Mesendoderm (in vitro differentiated cells): Measurements from ENCODE around the gene LHX6.

Experiments
- DNase-seq: peaks from one replicate; pipeline ENCODE4 v3.0.0; 2013
- H2AK5ac ChIP-seq: 2 replicates; pipeline ENCODE4 v1.6.1; 2013; ENCODE audit warnings: low read length, inconsistent platforms
- H2BK120ac ChIP-seq: 2 replicates; pipeline ENCODE4 v1.6.1; 2013; ENCODE audit warnings: low read depth, mild to moderate bottlenecking, low read length, moderate library complexity, mixed read lengths
- H2BK15ac ChIP-seq: replicated peaks from 2 replicates; pipeline ENCODE4 v1.6.1; 2013; ENCODE audit warnings: low read depth, mild to moderate bottlenecking, moderate library complexity
- H2BK5ac ChIP-seq: 2 replicates; pipeline ENCODE4 v1.6.1; 2013; ENCODE audit warnings: low read length, inconsistent platforms
- H3K18ac ChIP-seq: 2 replicates; pipeline ENCODE4 v1.6.1; 2013; ENCODE audit warnings: mild to moderate bottlenecking, low read length, mixed read lengths
- H3K23ac ChIP-seq: one replicate; pipeline ENCODE4 v1.6.1; 2013; ENCODE audit warnings: low read length
- H3K27ac ChIP-seq: 2 replicates; pipeline ENCODE4 v1.5.1; 2013; ENCODE audit warnings: low read depth, mild to moderate bottlenecking, inconsistent platforms, low read length, moderate library complexity
- H3K27me3 ChIP-seq: 2 replicates; pipeline ENCODE4 v1.6.1; 2013; ENCODE audit warnings: low read length, control low read depth, mild to moderate bottlenecking, inconsistent platforms; ENCODE audit not compliant: insufficient read depth, poor library complexity
- H3K36me3 ChIP-seq: 2 replicates; pipeline ENCODE4 v1.6.1; 2013; ENCODE audit warnings: low read length, inconsistent platforms; ENCODE audit not compliant: control insufficient read depth, insufficient read depth
- H3K4ac ChIP-seq: one replicate; pipeline ENCODE4 v1.6.1; 2013; ENCODE audit warnings: low read depth, mild to moderate bottlenecking, low read length, moderate library complexity
- H3K4me1 ChIP-seq: 2 replicates; pipeline ENCODE4 v1.6.1; 2013; ENCODE audit warnings: low read depth, low read length, inconsistent platforms; ENCODE audit not compliant: control insufficient read depth
- H3K4me2 ChIP-seq: 2 replicates; pipeline ENCODE4 v1.6.1; 2013; ENCODE audit warnings: low read length
- H3K4me3 ChIP-seq: 2 replicates; pipeline ENCODE4 v1.5.1; 2013; ENCODE audit warnings: mild to moderate bottlenecking, low read length
- H3K56ac ChIP-seq: one replicate; pipeline ENCODE4 v1.6.1; 2013; ENCODE audit warnings: low read length
- H3K79me1 ChIP-seq: 2 replicates; pipeline ENCODE4 v1.6.1; 2013; ENCODE audit warnings: low read length, inconsistent platforms
- H3K79me2 ChIP-seq: 2 replicates; pipeline ENCODE4 v1.6.1; 2013; ENCODE audit warnings: mild to moderate bottlenecking, low read length; ENCODE audit not compliant: control insufficient read depth, insufficient read depth
- H3K9ac ChIP-seq: 2 replicates; pipeline ENCODE4 v1.6.1; 2013; ENCODE audit warnings: low read length, inconsistent platforms
- H4K5ac ChIP-seq: one replicate; pipeline ENCODE4 v1.6.1; 2013; ENCODE audit warnings: low read length
- H4K8ac ChIP-seq: one replicate; pipeline ENCODE4 v1.6.1; 2013; ENCODE audit warnings: low read depth, mild to moderate bottlenecking, control low read depth, low read length, moderate library complexity
- WGBS: extraction: QIAGEN DNeasy Blood & Tissue Kit; methylation state at CpG from one replicate; pipeline ENCODE4 v1.1.7; 2013; ENCODE audit warnings: low lambda C conversion rate, missing lambda C conversion rate; ENCODE audit not compliant: insufficient coverage; ENCODE audit errors: extremely low coverage; 5-methylcytosine and 5-hydroxymethylcytosine counted together

Gene LHX6

GRCh38 chr9:122212473-122213004 lies 16.2 kb downstream of the LHX6 start:
- Histone ChIP-seq H2BK15ac (no peak overlapping the region), H3K4me2 (no peak overlapping the region), H3K27ac (no peak overlapping the region), H3K4me1 (no peaks in the 10 kb centered on the region), H3K27me3 (peaks cover 43% of the 10 kb centered on the region), H3K79me2 (no peaks in the 10 kb centered on the region), H3K79me1 (no peaks in the 10 kb centered on the region), H2AK5ac (no peak overlapping the region), H3K36me3 (no peaks in the 10 kb centered on the region), H4K8ac (no peak overlapping the region), H3K23ac (no peak overlapping the region), H3K4me3 (no peak overlapping the region), H3K56ac (no peak overlapping the region), H3K4ac (no peak overlapping the region), H2BK5ac (no peak overlapping the region), H3K9ac (no peak overlapping the region), H4K5ac (no peak overlapping the region), H3K18ac (no peak overlapping the region), H2BK120ac (no peak overlapping the region)
- no CpG with 5 or more reads among the region's 7 CpGs for WGBS
- no peak for DNase-seq

GRCh38 chr9:122209451-122209850 lies 19.3 kb downstream of the LHX6 start:
- Histone ChIP-seq H3K4me3 (no peak overlapping the region), H3K4me1 (no peaks in the 10 kb centered on the region), H3K18ac (no peak overlapping the region), H3K4ac (no peak overlapping the region), H2AK5ac (no peak overlapping the region), H4K8ac (no peak overlapping the region), H3K79me2 (no peaks in the 10 kb centered on the region), H3K36me3 (no peaks in the 10 kb centered on the region), H3K79me1 (no peaks in the 10 kb centered on the region), H2BK120ac (no peak overlapping the region), H3K23ac (no peak overlapping the region), H4K5ac (no peak overlapping the region), H3K27ac (no peak overlapping the region), H3K56ac (no peak overlapping the region), H3K9ac (no peak overlapping the region), H2BK15ac (no peak overlapping the region), H2BK5ac (no peak overlapping the region), H3K4me2 (no peak overlapping the region), H3K27me3 (peaks cover 22% of the 10 kb centered on the region)
- no CpG with 5 or more reads among the region's 12 CpGs for WGBS
- DNase-seq: no peak

DNA sequence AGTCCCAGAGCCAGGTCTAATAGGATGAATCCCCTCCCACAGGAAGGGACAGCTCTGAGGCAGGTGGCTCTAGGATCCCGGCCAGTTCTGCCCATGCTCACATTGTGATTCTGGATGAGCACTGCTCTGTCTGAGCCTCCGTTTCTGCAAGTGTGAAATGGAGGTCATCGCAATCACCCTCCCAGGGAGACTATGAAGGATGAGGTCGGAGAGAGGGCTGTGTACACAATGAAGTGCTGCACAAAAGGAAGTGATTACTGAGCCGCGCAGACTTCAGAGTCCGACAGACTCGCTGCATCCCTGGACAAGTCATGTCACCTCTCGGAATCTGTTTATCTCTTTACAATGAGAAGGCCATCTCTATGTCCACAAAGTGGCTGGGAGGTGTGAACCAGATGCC lies 21.7 kb downstream of the LHX6 start:
- H2AK5ac ChIP-seq: no peak overlapping the region
- no peak overlapping the region for H3K18ac ChIP-seq
- no CpG with 5 or more reads among the region's 9 CpGs for WGBS
- H3K27ac ChIP-seq: no peak overlapping the region
- H3K79me1 ChIP-seq: no peaks in the 10 kb centered on the region
- no peak overlapping the region for H2BK15ac ChIP-seq
- H4K8ac ChIP-seq: no peak overlapping the region
- no peak overlapping the region for H3K4me3 ChIP-seq
- no peak overlapping the region for H2BK5ac ChIP-seq
- H3K4ac ChIP-seq: no peak overlapping the region
- no peak for DNase-seq
- H3K79me2 ChIP-seq: no peaks in the 10 kb centered on the region
- H2BK120ac ChIP-seq: no peak overlapping the region
- no peak overlapping the region for H3K9ac ChIP-seq
- H4K5ac ChIP-seq: no peak overlapping the region
- no peaks in the 10 kb centered on the region for H3K4me1 ChIP-seq
- H3K27me3 ChIP-seq: peaks cover 6% of the 10 kb centered on the region
- H3K56ac ChIP-seq: no peak overlapping the region
- no peak overlapping the region for H3K4me2 ChIP-seq
- H3K36me3 ChIP-seq: no peaks in the 10 kb centered on the region
- H3K23ac ChIP-seq: no peak overlapping the region

- Histone ChIP-seq H3K79me1 (no peaks in the 10 kb centered on the region), H3K4me3 (no peak overlapping the region), H3K9ac (no peak overlapping the region), H2BK15ac (no peak overlapping the region), H3K36me3 (no peaks in the 10 kb centered on the region), H3K23ac (no peak overlapping the region), H3K18ac (no peak overlapping the region), H4K5ac (no peak overlapping the region), H4K8ac (no peak overlapping the region), H2BK120ac (no peak overlapping the region), H3K79me2 (no peaks in the 10 kb centered on the region), H3K56ac (no peak overlapping the region), H3K27me3 (peaks cover under 1% of the 10 kb centered on the region), H2BK5ac (no peak overlapping the region), H2AK5ac (no peak overlapping the region), H3K4me1 (no peaks in the 10 kb centered on the region), H3K27ac (no peak overlapping the region), H3K4ac (no peak overlapping the region), H3K4me2 (no peak overlapping the region)
- DNase-seq: no peak
- no CpG with 5 or more reads among the region's 9 CpGs for WGBS
These were observed 22.4 kb downstream of the LHX6 start for GRCh38 chr9:122206118-122207046.

DNA sequence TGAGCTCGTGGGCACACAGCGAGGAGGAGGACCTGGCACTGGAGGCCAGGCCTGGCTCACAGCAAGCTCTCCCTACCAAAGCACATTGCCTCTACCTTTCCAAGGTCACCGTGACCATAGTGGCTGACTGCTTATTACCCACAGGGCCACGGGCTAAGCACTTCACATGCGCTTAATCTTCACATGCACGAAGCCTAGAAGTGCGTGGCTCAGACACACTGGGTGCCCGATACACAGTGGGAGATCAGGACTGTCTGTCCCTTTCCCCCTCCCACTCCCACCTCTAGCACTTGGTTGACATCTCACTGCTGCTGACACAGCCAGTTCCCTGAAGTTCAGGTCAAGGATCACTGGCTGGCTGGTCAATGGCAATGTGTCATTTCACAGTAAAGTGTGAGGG lies 23.6 kb downstream of the LHX6 start:
- no peak overlapping the region for H3K23ac ChIP-seq
- DNase-seq: no peak
- H3K4me2 ChIP-seq: no peak overlapping the region
- no peak overlapping the region for H3K4ac ChIP-seq
- no peaks in the 10 kb centered on the region for H3K79me1 ChIP-seq
- WGBS: no CpG with 5 or more reads among the region's 8 CpGs
- no peak overlapping the region for H4K5ac ChIP-seq
- H3K27me3 ChIP-seq: no peaks in the 10 kb centered on the region
- H3K27ac ChIP-seq: no peak overlapping the region
- no peak overlapping the region for H2AK5ac ChIP-seq
- H2BK5ac ChIP-seq: no peak overlapping the region
- H3K79me2 ChIP-seq: no peaks in the 10 kb centered on the region
- no peak overlapping the region for H4K8ac ChIP-seq
- H3K4me1 ChIP-seq: no peaks in the 10 kb centered on the region
- no peaks in the 10 kb centered on the region for H3K36me3 ChIP-seq
- H3K9ac ChIP-seq: no peak overlapping the region
- H2BK15ac ChIP-seq: no peak overlapping the region
- no peak overlapping the region for H3K4me3 ChIP-seq
- H2BK120ac ChIP-seq: no peak overlapping the region
- H3K56ac ChIP-seq: no peak overlapping the region
- H3K18ac ChIP-seq: no peak overlapping the region
